H9 (cell line): Measurements from ENCODE around the gene SMC4. TPM values are rescaled to one million over a fixed set of nuclear protein-coding genes. Genes with fewer than 3 reads are reported as not detected.

Experiments
- DNase-seq: peaks from one replicate; pipeline ENCODE4 v3.0.0-alpha.2; 2017
- H2AFZ ChIP-seq: one replicate; pipeline ENCODE4 v1.6.1; 2013; ENCODE audit warnings: mild to moderate bottlenecking, low read length, control low read depth, moderate library complexity
- H2AK5ac ChIP-seq: 2 replicates; pipeline ENCODE4 v1.6.1; 2013; ENCODE audit warnings: low read length, control low read depth, mixed read lengths; ENCODE audit not compliant: insufficient read length
- H2BK120ac ChIP-seq: one replicate; pipeline ENCODE4 v1.6.1; 2013; ENCODE audit warnings: low read depth, mild to moderate bottlenecking, low read length, control low read depth, inconsistent platforms; ENCODE audit not compliant: poor library complexity, severe bottlenecking
- H2BK12ac ChIP-seq: 2 replicates; pipeline ENCODE4 v1.6.1; 2013; ENCODE audit warnings: low read length, control low read depth, mixed read lengths, low read depth; ENCODE audit not compliant: insufficient read length
- H2BK15ac ChIP-seq: 2 replicates; pipeline ENCODE4 v1.6.1; 2013; ENCODE audit warnings: low read depth, low read length, control low read depth
- H2BK20ac ChIP-seq: one replicate; pipeline ENCODE4 v1.6.1; 2013; ENCODE audit warnings: low read depth, mild to moderate bottlenecking, low read length, control low read depth, inconsistent platforms; ENCODE audit not compliant: poor library complexity, severe bottlenecking
- H2BK5ac ChIP-seq: 2 replicates; pipeline ENCODE4 v1.6.1; 2013; ENCODE audit warnings: low read length, control low read depth, mixed read lengths; ENCODE audit not compliant: insufficient read length
- H3K14ac ChIP-seq: 2 replicates; pipeline ENCODE4 v1.6.1; 2013; ENCODE audit warnings: low read length, control low read depth; ENCODE audit not compliant: insufficient read depth
- H3K18ac ChIP-seq: 2 replicates; pipeline ENCODE4 v1.6.1; 2013; ENCODE audit warnings: low read depth, mild to moderate bottlenecking, mixed read lengths, low read length, control low read depth; ENCODE audit not compliant: insufficient read length
- H3K23ac ChIP-seq: 2 replicates; pipeline ENCODE4 v1.6.1; 2013; ENCODE audit warnings: low read length, control low read depth, mixed read lengths, low read depth; ENCODE audit not compliant: insufficient read length
- H3K23me2 ChIP-seq: 2 replicates; pipeline ENCODE4 v1.6.1; 2013; ENCODE audit warnings: low read depth, mild to moderate bottlenecking, mixed read lengths, low read length, control low read depth; ENCODE audit not compliant: insufficient read length, poor library complexity, severe bottlenecking
- H3K27ac ChIP-seq: 2 replicates; pipeline ENCODE4 v1.5.1; 2013; ENCODE audit warnings: low read length, control low read depth, mixed read lengths, low read depth; ENCODE audit not compliant: insufficient read length
- H3K27me3 ChIP-seq: 2 replicates; pipeline ENCODE4 v1.6.1; 2013; ENCODE audit warnings: low read length, control low read depth, inconsistent platforms; ENCODE audit not compliant: insufficient read depth
- H3K4ac ChIP-seq: 2 replicates; pipeline ENCODE4 v1.6.1; 2013; ENCODE audit warnings: low read depth, mild to moderate bottlenecking, control low read depth, inconsistent platforms, low read length, moderate library complexity
- H3K4me1 ChIP-seq: 2 replicates; pipeline ENCODE4 v1.6.1; 2013; ENCODE audit warnings: low read length, control low read depth, inconsistent platforms; ENCODE audit not compliant: insufficient read depth
- H3K4me2 ChIP-seq: 2 replicates; pipeline ENCODE4 v1.6.1; 2013; ENCODE audit warnings: low read length, control low read depth, mixed read lengths; ENCODE audit not compliant: insufficient read length, insufficient read depth
- H3K56ac ChIP-seq: 2 replicates; pipeline ENCODE4 v1.6.1; 2013; ENCODE audit warnings: low read depth, mild to moderate bottlenecking, mixed read lengths, low read length, control low read depth; ENCODE audit not compliant: insufficient read length
- H3K79me1 ChIP-seq: 2 replicates; pipeline ENCODE4 v1.6.1; 2013; ENCODE audit warnings: low read depth, mild to moderate bottlenecking, moderate library complexity, low read length, control low read depth, inconsistent platforms; ENCODE audit not compliant: insufficient read depth, poor library complexity, severe bottlenecking
- H3K79me2 ChIP-seq: 2 replicates; pipeline ENCODE4 v1.6.1; 2013; ENCODE audit warnings: low read length, control low read depth, inconsistent platforms; ENCODE audit not compliant: insufficient read depth
- H3K9ac ChIP-seq: 2 replicates; pipeline ENCODE4 v1.6.1; 2013; ENCODE audit warnings: low read length, control low read depth, mixed read lengths; ENCODE audit not compliant: insufficient read length; ENCODE audit errors: extremely low read depth
- H3K9me3 ChIP-seq: one replicate; pipeline ENCODE4 v1.6.1; 2013; ENCODE audit warnings: low read depth, low read length, inconsistent platforms; ENCODE audit not compliant: control insufficient read depth
- H3T11ph ChIP-seq: one replicate; pipeline ENCODE4 v1.6.1; 2013; ENCODE audit warnings: mild to moderate bottlenecking, low read length, control low read depth, inconsistent platforms
- H4K20me1 ChIP-seq: one replicate; pipeline ENCODE4 v1.6.1; 2013; ENCODE audit not compliant: control insufficient read depth, insufficient read length, insufficient read depth
- H4K5ac ChIP-seq: 2 replicates; pipeline ENCODE4 v1.6.1; 2013; ENCODE audit warnings: low read depth, mild to moderate bottlenecking, mixed read lengths, low read length, control low read depth; ENCODE audit not compliant: insufficient read length
- H4K8ac ChIP-seq: replicated peaks from 2 replicates; pipeline ENCODE4 v1.6.1; 2013; ENCODE audit warnings: low read length, control low read depth, mixed read lengths, low read depth; ENCODE audit not compliant: insufficient read length
- H4K91ac ChIP-seq: 2 replicates; pipeline ENCODE4 v1.6.1; 2013; ENCODE audit warnings: low read depth, mild to moderate bottlenecking, moderate library complexity, mixed read lengths, low read length, control low read depth; ENCODE audit not compliant: insufficient read length
- H3K27ac Mint-ChIP-seq, 3 experiments: 2 replicates in 2 of 3; 3 replicates in 1 of 3; pipeline ENCODE4 v1.8.0; 2020 to 2021; ENCODE audit warnings: mixed read lengths in 3 of 3, mild to moderate bottlenecking in 1 of 3, moderate library complexity in 1 of 3
- H3K27me3 Mint-ChIP-seq: 2 replicates; pipeline ENCODE4 v1.8.0; 2021; ENCODE audit warnings: low read depth, mild to moderate bottlenecking, moderate library complexity, mixed read lengths
- H3K36me3 Mint-ChIP-seq, 3 experiments: 2 replicates in 2 of 3; 3 replicates in 1 of 3; pipeline ENCODE4 v1.8.0; 2020 to 2021; ENCODE audit warnings: low read depth in 3 of 3, mixed read lengths in 3 of 3; ENCODE audit not compliant: insufficient read depth in 1 of 3
- H3K4me1 Mint-ChIP-seq, 2 experiments: 2 replicates each; pipeline ENCODE4 v1.8.0; 2020; ENCODE audit warnings: mixed read lengths in 2 of 2
- H3K4me3 Mint-ChIP-seq, 2 experiments: 2 replicates in 1 of 2; 3 replicates in 1 of 2; pipeline ENCODE4 v1.8.0; 2020 to 2021; ENCODE audit warnings: mild to moderate bottlenecking in 2 of 2, mixed read lengths in 2 of 2, moderate library complexity in 1 of 2
- H3K9me3 Mint-ChIP-seq, 2 experiments: 2 replicates in 1 of 2; 3 replicates in 1 of 2; pipeline ENCODE4 v1.8.0; 2020; ENCODE audit warnings: mild to moderate bottlenecking in 2 of 2, mixed read lengths in 2 of 2, moderate library complexity in 1 of 2
- CTCF ChIP-seq: fragments of 200-600 bp; sonication (generic); conservative IDR thresholded peaks from 3 replicates; pipeline ENCODE4 v1.8.0; 2021; ENCODE audit warnings: antibody characterized with exemption, mild to moderate bottlenecking
- WGBS: extraction: QIAGEN DNeasy Blood & Tissue Kit; methylation state at CpG from one replicate; pipeline ENCODE4 v1.1.7; 2013; ENCODE audit warnings: missing lambda C conversion rate, low lambda C conversion rate, mixed read lengths; ENCODE audit not compliant: insufficient read length; ENCODE audit errors: extremely low coverage; 5-methylcytosine and 5-hydroxymethylcytosine counted together
- total RNA-seq: library from RNA; stranded (reverse); gene quantifications from 2 replicates; pipeline ENCODE4 v1.2.1, GENCODE V29; 2021

SMC4 gene
- total RNA-seq, 1 experiment from 2014 or later, result 130 TPM

DNA sequence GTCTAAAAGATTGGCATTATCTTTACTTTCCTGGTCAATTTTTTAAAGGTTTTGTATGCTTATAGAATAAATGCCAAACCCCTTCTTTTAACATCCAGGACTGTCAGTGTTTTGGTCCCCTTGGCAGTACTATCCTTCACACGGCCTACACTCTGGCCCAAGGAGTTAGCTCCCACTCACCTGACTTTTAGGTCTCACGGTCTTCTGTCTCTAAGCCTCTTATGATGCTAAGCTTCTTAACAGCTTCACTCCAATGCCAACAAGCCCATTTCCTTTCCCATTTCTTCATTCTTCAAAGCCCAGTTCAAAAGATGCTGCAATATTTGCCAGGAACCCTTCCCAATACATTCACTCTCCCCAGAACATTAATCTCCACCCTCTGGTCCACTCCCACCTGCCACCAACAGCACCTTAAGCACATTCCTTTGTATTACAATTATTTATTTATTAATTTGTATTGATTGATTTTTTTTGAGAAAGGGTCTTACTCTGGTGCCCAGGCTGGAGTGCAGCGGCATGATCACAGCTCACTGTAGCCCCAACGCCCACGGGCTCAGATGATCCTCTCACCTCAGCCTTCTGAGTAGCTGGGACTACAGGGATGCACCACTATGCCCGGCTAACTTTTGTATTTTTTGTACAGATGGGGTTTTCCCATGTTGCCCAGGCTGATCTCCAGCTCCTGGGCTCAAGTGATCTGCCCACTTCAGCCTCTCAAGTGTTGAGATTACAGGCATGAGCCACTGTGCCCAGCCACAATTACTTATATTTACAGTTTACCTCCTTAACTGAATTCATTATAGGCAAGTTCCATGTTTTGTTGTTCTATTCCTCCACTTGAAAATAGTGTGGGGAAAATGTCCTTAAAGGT, 28.2 kb upstream of the SMC4 start:
- no peaks in the 10 kb centered on the region for H3K9me3 ChIP-seq
- H4K91ac ChIP-seq, result no peak overlapping the region
- H2BK15ac ChIP-seq, result no peak overlapping the region
- Mint-ChIP-seq H3K27me3 (no peaks in the 10 kb centered on the region), H3K9me3 (peaks cover 5 to 7% of the 10 kb centered on the region in 2 experiments; a peak in 4 of 5 replicates), H3K27ac (no peak overlapping the region; a peak in 1 of 7 replicates), H3K4me1 (peaks cover 2 to 3% of the 10 kb centered on the region in 2 experiments; a peak in 2 of 4 replicates), H3K36me3 (peaks cover 18 to 22% (median 19%) of the 10 kb centered on the region in 3 experiments), H3K4me3 (no peak overlapping the region)
- H3K27ac ChIP-seq, result no peak overlapping the region
- no peaks in the 10 kb centered on the region for H3K79me1 ChIP-seq
- H2AK5ac ChIP-seq, result no peak overlapping the region
- WGBS, result no CpG with 5 or more reads among the region's 6 CpGs
- H3K14ac ChIP-seq, result no peak overlapping the region
- no peaks in the 10 kb centered on the region for H4K20me1 ChIP-seq
- TF ChIP-seq CTCF, result no peak
- no peaks in the 10 kb centered on the region for H3K4me1 ChIP-seq
- no peaks in the 10 kb centered on the region for H3K27me3 ChIP-seq
- no peak overlapping the region for H2BK20ac ChIP-seq
- H3K56ac ChIP-seq, result no peak overlapping the region
- H4K8ac ChIP-seq, result no peak overlapping the region
- no peak overlapping the region for H3K23ac ChIP-seq
- H2BK5ac ChIP-seq, result no peak overlapping the region
- H3K4ac ChIP-seq, result no peak overlapping the region
- no peak overlapping the region for H2BK120ac ChIP-seq
- H4K5ac ChIP-seq, result no peak overlapping the region
- H3K4me2 ChIP-seq, result no peak overlapping the region
- no peaks in the 10 kb centered on the region for H3K23me2 ChIP-seq
- no peak for DNase-seq
- no peaks in the 10 kb centered on the region for H3K79me2 ChIP-seq
- no peak overlapping the region for H3K18ac ChIP-seq
- no peak overlapping the region for H2BK12ac ChIP-seq
- no peak overlapping the region for H2AFZ ChIP-seq
- H3T11ph ChIP-seq, result no peak overlapping the region
- H3K9ac ChIP-seq, result no peak overlapping the region
